NCI-H748 (cell line): ENCODE measurements around the gene F3.

Experiments used
- DNase-seq: peaks from one replicate; lab custom pipeline; 2025; ENCODE audit not compliant: unreplicated experiment; lab: John Stamatoyannopoulos, UW

Gene F3

DNA sequence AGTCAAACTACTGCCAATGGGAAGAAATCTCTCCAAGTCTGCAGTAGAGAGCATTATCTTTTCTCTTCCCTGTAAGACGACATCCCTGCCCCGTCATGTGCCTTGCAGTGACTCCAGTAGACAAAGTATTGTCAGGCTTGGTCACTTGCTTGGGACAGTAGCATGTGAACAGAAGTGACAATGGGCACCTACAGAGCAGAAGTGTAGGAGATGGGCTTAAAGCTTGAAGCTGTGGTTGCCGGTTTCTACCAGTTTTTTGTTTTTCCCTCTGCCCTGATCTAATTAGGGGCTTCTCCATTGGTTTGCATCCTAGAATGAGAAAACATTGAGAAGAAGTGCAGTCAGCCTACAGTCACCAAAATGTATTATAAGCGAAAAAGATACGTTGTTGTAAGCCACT, 12.7 kb downstream of the F3 start:
- no peak for DNase-seq

DNA sequence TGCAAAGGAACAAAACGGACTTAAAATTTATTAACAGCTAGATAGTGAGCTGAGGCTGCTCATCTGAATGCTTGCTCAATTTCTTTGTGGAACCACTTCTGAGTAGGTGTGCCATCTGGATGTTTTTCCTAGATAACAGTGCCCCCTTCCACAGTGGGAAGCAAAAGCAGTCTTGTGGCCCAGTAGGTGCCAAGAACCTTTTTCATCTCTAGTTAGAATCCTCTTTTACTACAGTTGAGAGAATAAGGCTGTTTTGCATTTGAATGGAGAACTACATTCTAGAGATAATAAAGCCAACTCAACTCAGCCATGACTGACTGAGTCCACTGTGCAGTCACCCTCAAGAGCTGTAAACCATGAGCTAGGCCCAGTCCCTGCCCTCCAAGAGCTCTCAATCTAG, 13.3 kb downstream of the F3 start:
- DNase-seq = no peak

DNA sequence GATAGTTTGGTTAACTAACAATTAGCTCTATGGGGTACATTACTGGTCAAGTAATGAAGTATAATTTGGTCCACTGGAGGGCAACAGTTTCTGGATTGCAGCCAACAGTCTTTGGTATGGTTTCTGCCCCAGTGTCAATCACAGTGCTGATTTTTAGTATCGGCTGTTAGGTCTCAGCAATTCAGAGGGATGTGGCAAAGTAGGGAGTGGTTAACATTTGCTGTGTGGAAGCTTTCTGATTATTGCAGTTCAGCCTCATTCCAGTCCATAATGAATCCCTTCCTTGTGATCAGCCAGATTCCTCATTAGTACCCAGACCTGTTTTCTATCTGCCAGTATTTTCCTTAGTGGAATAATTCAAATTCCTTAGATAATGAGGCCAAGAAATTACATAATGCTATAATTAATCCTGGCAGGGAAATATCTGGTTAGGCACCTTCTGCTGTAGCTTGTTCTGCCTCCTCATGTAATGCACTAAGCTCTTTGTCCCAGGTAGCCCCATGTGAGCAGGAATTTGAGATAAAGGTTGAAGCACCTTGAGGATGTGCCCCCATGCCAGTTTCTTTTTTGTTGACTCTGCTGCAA, 14.0 kb downstream of the F3 start:
- DNase-seq = peak; percentile 91

DNA sequence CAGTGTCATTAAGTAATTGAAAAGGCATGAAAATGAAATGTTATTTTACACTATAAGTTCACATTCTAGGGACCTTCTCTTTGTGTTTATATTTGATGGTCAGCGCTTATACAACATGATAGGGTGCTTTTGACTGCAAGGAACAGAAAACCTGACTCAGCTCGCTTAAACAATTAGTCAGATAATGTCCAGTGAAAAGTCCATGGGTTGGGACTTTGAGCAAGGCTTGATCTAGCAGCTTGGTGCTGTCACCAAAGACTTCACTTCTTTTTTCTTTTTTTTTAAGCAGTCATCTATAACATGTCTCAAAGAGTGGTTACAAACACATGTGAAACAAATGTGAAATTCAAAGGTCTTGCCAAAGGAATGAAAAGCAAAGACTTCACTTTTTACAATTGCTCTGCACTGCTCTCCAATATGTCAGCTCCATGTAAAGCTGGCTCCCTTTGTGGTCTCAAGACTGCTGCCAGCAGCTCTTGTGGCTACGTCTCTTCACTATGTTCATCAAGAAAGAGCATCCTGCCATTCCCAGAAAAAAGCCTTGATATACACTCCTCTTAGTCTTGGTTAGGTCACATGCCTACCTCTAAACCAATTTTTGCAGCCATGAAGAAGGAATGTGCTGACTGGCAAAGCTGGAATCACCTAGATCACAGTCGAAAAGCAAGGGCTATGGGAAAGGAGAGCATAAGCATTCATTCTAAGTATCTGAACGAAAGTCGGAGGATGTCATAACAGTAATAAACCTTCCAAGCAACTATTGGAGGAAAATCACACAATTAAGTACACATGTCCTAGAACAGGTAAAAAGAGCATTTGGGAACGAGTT, 15.2 kb downstream of the F3 start:
- no peak for DNase-seq

DNA sequence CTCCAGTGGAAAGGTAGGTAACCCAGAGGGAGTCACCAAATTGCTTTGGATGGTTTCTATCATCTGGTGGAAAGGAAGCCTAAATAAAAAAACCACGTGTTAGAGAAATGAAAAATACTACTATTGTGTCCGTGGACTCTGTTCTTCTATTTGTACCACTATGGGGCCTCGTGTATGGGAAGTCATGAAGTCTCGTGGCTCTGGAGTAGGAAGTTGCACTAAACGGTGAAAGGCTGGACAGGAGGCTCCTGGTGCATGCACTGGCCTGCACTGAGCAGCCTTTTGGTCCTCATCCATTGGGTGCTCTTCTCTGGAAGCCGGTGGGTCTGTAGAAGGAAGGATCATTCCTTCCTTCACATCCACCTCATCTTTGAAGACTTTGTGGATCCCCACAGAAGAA, 17.0 kb downstream of the F3 start:
- no peak for DNase-seq

DNA sequence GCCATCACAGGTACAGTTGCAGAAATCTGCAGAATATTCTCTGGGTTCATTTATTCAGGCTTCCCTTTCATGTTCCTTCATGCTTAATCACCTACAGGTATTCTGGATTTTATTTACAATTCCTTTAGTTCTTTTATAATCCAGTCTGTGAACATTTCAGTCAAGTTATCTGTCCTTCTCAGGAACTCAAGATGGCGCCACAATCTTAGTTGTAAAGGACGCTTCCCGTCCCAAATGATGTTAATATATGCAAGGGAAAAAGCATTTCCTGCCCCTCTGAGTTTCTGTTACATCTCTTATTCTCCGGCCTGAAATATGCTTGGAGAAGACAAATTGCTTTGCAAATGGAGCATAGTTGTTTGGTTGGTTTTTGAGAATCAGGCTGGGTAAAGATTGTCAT, 19.3 kb downstream of the F3 start:
- peak; percentile 32 for DNase-seq

DNA sequence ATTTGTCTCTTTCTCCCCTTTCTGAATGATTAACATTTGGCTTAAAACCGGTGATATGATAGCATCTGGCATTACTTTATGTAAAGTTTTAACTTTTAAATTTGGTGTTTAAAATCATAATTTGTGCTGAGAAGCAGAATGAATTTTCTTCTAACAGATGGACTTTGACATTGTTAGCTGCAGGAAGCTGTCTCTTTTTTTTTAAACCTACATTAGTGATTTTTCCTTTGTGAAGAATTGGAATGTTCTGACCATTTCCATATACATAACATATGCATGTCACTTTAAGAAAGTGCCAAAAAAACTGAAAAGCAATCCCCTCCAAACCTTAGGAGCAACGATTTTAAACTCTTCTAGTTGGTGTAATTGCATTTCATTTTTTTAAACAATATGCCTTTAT, 22.2 kb downstream of the F3 start:
- DNase-seq = no peak

DNA sequence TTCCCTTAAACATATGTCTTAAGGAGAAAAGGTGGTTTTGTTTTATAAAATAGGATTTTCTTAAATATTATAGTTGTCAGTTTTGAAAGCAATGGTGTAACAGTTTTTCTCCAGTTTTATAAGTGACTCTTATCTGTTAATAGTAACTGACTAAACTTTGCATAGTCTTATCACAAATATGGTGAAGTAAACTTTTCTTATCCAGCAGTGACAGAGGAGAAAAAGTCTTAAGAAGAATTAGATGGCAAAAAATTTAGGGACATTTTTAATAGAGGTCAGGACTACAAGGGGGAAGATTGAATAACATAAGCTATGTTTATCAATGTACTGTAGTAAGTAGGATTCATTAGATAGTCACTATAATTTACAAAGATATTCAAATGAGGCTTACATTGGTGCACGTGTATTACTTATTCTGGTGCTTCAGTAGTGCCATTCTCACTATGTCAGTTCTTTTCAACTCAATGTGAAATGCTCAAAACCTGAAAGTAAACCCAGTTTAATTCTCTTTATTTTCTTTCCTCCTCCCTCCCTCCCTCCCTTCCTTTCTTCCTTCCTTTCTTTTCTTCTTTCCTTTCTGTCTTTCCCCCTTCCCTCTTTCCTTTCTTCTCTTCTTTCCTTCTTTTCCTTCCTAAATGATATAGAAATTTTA, 26.1 kb downstream of the F3 start:
- no peak for DNase-seq

DNA sequence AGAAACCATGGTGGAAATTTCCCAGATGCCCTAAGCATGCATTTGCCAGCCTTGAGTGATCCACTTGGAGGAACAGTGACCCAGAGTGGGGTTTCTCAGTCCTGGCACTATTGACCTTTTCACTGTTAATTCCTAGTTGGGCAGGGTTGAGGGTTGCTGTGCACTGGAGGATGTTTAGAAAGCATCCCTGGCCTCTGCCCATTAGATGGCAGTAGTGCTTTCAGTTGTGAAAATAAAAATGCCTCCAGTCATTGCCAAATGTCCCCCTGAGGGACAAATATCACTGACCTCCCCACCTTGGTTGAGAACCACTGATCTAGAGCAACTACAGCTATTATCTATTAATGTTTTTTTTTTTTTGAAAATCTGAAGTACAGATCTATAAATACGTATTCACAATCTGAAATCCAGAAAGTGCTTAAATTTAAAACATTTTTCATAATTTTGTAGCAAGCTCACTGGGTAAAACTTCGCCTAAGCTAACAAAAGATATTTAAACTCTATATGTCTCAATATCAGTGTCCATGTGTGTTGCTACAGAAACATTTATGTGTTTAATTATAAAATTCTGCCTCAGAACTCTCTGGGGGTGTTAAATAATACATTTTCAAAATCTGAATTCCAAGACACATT, 27.3 kb downstream of the F3 start:
- DNase-seq = peak; percentile 2

DNA sequence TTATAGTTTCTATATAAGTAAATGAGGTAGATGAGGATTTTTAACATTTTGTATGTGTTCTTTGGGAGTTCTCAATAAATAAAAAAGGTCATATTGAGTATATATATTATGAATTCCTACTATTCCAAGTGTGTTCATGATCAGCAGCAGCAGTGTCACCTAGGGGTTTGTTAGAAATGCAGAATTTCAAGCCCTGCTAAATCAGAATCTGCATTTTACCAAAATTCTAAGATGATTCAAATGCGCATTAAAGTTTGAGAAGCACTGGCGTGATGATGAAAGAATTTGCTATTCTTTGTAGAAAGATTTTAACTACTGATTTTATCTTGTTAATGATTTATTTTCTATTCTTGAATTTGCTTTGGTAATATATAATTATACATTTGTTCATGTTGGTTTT, 28.7 kb downstream of the F3 start:
- no peak for DNase-seq

DNA sequence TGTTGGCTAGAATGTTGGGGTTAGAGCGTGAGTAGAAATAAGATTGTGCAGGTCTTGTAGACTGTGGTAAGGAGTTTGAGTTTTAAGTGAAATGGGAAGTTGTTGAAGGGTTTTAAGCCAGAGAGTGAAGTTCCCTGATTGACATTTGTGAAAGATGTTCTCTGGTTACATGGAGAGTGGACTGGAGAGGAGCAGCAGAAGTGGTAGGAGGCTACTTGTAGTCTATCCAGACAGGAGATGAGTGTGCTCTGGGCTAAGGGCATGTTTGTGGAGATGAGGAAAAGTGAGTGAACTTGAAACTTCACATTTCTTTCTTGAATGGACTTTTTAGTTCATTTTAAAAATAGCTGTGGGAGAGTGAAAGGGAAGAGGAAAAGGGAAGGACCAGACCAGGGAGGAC, 37.0 kb downstream of the F3 start:
- no peak for DNase-seq

DNA sequence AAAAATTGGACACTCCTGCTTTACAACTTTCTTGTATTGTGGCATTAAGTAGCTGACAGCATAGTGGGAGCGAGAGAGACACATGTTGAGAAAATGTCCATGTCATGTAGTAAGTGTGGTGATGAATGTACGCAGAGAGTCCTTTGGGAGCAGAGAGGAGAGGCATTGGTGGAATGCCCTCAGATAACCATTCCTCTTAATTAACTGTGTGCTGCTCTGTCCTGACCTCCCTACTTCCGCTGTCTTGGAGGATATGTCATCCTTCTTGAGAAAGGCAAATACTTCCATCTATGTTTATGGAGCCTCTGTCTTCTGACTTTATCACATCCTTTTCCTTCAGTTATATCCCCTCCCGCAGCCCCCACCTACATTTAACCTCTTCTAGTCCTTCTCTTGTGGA, 38.4 kb downstream of the F3 start:
- no peak for DNase-seq

DNA sequence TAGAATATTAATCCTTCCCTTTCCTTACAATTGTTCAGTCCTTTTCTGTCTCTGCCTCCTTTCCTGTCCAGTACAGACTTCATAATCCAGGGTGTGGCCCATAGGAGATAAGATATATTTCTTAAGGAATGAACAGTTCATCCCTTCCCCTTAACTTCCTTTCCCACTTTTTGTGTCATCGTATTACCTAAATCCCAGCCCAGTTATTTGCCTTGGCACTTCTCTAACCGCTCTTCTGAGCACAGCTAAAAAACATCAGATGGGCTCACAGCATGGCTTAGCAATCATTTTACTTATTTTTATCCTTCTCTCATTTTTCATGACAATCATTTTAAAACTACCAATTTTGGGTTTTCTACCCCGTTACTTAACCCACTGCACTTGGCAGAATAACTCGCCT, 39.6 kb downstream of the F3 start:
- DNase-seq = no peak

DNA sequence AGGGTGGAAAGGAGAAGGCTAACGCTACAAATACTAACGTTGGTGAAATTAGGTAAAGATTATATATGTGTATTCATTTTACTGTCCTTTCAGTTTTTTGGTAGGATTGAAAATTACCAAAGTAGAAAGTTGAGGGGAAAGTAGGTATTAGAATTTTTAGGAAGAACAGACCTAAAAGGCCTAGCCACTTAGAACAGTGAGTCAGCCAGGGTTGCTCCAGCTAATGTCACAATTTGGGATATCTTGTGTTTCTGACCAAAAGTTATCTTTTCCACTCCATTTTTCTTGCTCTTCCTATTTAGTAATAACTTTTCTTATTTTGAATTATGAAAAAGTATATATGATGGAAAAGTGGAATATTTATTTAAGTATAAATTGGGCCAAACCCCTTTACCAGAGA, 40.1 kb downstream of the F3 start:
- DNase-seq = no peak

DNA sequence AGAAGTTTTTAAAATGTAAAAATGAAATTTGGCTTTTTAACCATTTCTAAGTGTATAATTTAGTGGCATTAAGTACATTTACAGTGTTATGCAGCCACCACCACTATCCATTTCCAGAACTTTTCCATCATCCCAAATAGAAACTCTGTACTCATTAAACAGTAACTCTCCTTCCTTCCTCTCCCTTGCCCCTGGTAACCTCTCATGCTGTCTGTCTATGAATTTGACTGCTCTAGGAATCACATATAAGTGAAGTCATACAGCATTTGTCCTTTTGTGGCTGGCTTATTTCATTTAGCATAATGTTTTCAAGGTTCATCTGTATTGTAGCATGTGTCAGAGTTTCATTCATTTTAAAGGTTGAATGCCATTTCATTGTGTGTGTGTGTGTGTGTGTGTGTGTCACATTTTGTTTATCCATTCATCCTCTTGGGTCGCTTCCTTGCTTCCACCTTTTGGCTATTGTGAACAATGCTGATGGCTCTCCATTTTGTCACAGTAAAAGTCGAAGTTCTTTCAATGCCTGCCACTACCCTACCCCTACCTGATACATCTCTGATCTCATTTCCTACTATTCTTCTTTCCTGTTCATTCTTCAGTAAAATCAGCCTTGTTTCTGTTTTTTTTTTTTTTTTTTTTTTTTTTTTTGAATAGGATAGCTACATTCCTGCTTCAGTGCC, 45.3 kb downstream of the F3 start:
- no peak for DNase-seq

DNA sequence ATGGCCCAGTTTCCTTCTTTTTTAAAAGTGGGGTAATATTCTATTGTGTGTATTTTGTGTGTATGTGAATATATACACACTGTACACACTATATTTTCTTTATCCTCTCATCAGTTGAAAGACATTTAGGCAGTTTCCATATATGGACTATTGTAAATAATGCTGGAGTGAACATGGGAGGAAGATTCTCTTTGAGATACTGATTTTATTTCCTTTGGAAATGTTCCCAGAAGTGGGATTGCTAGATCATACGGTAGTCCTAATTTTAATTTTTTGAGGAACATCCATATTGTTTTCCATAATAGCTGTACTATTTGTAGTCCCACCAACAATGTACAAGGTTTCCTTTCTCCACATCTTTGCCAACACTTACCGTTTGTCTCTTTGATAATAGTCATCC, 51.0 kb downstream of the F3 start:
- DNase-seq = no peak

DNA sequence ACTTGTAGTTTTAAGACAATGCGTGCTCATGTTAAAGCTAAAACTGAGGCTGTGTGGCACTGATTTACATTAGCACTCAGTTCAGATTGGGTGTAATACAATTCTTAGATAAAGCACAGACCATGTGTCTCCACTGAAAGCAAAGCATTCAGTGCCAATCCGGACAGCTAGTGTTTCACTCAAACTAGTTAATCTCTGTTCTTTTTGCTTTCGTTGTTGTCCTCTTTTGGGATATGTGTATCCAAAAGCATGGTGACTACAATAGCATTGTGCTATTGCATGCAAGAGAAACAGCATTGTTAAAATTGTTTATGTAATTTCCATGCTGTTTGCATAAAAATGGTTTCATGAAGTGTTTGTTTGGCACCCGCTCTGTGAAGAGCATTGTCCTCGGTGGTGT, 54.6 kb downstream of the F3 start:
- no peak for DNase-seq

DNA sequence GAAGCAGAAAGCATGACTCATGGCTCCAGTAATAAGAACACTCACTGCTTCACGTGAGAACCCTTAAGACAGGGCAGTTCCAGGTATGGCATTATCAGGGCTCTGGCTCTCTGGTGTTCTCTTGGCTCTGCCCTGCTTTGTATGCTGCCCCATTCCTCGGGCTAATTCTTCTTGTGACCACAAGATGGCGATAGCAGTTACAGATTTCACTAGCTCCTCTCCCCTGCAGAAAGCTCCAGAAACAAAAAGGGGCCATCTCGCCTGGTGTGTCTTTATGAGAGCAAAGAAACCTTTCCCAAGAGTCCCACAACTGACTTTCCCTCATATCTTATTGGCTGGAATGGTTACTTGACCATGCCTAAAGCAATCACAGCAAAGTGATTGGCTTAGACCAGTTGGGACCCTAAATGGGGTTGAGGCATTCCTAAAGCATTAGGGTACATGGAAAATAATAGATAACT, 60.1 kb downstream of the F3 start:
- DNase-seq = peak; percentile 46

DNA sequence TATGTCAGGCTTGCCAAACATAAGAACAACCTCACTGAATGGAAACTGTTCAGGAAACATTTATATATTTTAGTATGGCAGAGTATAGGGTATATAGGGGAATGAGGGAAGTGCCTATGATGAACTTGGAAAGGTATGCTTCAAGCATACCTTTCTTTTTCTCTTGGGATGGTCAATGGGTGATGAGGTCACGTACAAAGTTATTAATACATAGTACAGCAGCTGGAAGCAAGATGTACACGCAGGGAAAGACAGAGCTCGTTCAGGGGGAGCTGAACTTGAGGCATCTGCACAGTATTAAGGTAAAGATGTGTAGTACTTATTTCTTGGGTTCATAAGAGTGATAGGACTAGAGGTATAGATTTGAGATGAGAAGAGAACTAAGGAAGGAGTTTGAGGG, 61.9 kb downstream of the F3 start:
- DNase-seq = no peak
